HG03066 (cell line): ENCODE data around the gene GARIN5A.

Source experiments
- ATAC-seq: cut with Tn5 transposase; IDR thresholded peaks from one replicate; pipeline ENCODE4 v1.9.1; 2021; ENCODE audit warnings: low read depth; ENCODE audit not compliant: unreplicated experiment

The GARIN5A gene

DNA sequence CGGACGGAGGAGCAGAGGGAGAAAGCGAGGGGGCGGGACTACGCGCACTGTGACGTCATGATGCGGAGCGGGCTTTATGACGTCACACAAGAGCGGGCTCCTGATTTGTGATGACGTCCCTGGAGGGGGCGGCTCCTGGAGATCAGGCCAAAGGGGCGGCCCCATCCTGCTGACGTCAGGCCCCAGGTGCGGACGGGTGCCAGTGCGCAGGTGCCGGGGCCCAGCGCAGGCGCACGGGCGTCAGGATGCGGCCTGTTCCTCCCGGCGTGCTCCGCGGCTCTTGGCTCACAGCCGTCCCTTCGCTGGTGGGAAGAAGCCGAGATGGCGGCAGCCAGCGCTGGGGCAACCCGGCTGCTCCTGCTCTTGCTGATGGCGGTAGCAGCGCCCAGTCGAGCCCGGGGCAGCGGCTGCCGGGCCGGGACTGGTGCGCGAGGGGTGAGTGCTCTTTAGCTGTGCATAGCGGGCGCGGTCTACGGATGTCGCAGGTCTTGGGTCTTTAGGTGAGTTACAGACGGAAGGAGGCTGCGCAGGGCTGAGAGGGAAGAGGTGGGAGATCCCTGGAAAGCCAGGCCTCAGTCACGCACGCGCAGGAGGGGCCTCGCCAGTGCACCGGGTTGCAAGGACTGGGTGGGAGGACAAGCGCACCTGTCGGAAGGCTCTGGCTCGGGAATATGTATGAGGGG is at the start of gene GARIN5A, which contains the start of gene EMC10:
TSS of gene GARIN5A (minus strand) at position 625 of the 683 bp plus-strand sequence. CDS start at position 165, 460 bp downstream.
TSS of gene EMC10 (plus strand) at position 284 of the 683 bp plus-strand sequence. CDS start at position 322, 38 bp downstream.
- ATAC-seq, result peak; percentile 68

DNA sequence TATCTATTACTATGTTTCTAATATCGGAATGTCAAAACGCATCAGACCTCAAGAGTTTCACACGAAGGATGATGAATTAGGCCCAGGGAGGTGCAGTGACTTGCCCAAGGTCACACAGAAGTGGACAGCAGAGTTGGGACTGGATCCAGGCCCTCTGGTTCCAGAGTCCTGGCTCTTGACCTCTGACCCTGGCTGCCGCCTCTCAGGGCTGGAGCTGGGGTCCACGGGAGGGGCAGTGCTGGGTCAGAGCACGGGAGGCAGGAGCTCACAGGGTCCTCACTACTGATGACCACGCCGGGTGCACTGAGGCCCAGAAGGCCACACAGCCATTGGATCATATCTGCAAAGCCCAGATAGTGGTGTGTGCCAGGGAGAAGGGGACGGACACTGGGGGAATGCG is 46.2 kb upstream of the GARIN5A start:
- no peak for ATAC-seq

DNA sequence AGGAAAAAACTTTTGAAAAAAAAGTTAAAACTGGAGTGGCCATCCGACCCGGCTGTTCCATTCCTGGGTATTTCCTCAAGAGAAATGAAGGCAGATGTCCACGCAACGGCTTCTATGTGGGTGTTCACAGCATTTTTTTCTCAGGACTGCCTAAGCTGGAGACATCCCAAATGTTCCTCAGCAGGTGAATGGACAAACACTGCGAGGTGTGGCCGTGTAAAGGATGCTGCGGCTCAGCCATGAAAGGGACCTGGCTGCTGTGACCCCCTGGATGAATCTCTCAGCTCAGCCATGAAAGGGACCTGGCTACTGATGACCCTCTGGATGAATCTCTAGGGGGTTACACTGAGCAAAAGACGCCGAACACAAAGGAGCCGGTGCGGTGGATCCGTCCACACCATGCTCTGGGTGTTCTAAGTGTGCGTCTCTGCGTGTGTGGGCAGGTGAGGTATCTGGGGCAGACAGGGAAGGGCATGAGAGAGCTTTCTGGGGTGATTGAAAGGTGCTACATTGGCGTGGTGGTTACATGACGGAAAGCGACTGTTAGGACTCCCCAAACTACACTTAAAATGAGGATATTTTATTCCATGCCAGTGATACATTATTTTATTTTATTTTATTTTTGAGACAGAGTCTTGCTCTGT is 44.3 kb upstream of the GARIN5A start:
- ATAC-seq, result no peak

DNA sequence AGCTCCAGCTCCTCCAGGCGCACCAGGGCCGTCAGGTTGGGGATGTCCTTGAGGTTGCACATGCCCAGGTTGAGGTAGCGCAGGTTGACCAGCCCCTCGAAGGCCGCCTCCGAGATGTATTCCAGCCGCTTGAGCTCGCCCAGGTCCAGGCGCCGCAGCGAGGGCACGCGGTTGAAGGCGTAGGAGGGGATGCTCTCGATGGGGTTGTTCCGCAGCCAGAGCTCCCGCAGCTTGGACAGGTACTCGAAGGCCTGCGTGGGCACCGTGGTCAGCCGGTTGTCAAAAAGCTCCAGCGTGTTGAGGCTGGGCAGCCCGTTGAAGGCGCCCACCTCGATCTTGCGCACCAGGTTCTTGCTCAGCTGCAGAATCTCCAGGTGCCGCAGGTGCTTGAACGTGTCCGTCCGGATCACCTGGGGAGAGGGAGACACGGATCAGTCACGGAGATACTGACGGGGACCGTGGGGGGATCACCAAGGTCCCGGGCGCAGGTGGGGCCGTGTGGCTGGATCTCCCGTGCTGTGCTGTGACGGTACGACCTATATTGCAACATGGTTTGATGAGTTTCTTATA is 42.4 kb upstream of the GARIN5A start:
- ATAC-seq, result no peak

DNA sequence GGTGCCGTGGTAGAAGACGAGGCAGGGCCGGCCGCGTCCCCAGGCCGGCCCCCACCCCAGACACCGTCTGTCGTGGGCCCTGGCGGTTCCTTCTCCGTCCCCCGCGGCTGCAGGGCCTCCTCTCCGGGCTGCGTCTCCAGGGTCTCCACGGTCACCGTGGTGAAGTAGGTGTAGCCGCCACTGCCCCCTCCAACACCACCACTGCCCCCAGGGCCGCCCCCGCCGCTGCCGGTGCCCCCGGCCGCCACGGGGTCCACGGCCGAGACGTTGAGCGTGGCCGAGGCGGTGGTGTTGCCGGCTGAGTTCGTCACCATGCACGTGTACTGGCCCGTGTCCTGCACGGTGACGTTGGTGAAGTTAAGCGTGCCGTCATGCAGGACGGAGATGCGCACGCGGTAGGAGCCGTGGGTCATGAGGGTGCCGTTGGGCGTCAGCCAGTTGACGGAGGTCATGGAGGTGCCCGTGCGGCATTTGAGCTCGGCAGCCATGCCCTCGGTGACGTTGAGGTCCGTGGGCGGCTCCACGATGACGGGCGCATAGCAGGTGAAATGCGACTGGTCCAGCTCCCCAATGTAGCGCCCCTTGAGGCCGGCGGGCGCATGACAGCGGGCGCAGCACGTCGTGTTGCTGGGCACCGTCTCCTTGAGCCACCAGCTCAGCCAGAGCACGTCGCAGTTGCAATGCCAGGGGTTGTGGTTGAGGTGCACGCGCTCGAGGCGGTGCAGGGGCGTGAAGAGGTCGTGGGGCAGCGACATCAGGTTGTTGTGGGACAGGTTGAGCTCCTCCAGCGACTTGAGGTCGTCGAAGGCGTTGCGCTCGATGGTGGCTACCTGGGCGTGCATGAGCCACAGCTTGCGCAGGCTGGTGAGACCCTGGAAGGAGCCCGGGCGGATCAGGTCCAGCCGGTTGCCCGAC is 41.7 kb upstream of the GARIN5A start:
- ATAC-seq, result no peak

DNA sequence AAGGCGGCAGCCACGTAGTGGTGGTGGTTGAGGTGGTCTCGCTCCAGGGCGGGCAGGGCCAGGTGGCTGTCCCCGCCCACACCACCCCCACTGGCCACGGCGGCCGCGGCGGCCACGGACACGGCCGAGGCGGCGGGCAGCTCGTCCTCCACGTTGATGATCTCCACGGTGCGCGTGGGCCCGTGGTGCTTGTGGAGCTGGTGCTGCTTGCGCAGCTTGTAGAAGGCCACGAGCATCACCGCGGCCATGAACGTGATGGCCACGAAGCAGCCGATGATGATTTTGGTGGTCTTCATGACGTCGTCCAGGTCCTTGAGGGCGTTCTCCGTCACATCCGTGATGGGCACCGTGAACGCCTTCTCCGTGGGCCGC is 41.0 kb upstream of the GARIN5A start:
- no peak for ATAC-seq

DNA sequence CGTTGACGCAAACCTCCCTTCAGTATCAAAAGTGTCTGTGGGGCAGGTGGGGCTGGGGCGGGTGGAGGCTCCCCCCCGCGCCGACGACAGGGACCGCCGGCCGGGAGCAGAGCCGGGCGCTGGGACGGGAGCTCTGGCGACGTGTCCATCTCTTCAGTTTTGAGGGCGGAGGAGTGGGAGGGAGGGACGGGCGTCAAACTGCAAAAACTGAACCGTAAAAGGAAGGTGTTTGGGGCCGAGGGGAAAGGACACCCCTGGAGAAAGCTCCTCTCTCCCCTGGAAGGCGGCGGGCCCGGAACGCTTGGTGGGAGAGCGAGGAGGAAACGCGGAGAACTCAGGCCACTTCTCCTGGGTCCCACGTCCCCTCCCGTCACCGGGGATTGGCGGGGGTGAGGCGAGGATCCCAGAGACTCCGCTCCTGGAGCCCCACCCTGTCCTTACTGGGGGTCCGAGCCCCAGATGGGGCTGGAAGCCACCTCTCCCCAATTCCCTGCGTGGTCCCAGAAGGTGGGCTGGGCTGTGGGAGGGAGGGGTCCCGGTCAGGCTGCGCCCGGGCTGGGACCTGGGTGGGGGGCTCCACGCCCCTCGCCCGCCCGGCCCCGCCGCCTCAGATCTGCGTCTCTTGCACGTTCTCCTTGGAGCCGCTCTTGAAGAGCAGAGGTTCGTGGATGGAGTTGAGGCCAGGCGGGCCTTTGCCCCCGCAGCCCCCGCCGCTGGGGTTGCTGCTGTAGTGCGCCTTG is 40.5 kb upstream of the GARIN5A start:
- ATAC-seq, result no peak

DNA sequence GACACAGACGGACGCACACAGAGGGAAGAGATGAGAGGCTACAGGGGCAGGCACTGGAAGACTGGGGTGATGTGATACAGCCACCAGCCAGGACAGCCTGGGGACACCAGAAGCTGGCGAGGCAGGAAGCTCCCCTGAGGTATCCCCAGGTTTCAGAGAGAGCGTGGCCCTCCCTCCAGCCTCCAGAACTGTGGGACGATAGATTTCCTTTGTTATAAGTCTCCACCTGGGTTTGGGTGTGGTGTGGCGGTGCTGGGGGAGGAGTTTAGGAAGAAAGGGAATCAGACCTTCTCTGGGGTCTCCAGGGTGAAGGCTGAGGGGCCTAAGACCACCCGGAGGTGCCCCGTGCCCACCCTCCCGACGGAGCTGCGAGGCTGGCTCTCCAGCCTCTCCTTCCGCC is 39.8 kb upstream of the GARIN5A start:
- no peak for ATAC-seq

DNA sequence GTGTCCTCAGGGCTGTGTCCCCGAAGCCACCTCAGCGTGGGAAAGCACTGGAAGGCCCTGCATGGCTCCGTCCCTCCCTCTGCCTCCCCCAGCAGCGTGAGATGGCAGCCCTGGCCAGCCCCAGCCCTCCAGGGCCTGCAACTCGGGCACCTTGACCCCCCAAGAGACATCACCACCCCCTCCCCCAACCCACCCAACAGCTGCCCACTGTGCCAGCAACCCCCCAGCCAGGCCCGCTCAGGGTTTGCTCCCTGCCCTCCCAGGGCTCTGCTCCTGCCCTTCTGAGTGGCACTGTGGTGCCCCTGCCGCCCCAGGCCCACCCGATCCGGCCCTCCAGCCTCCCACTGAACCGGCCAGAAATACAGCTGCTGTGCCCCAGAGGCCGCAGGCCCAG is 38.5 kb upstream of the GARIN5A start:
- ATAC-seq, result no peak

DNA sequence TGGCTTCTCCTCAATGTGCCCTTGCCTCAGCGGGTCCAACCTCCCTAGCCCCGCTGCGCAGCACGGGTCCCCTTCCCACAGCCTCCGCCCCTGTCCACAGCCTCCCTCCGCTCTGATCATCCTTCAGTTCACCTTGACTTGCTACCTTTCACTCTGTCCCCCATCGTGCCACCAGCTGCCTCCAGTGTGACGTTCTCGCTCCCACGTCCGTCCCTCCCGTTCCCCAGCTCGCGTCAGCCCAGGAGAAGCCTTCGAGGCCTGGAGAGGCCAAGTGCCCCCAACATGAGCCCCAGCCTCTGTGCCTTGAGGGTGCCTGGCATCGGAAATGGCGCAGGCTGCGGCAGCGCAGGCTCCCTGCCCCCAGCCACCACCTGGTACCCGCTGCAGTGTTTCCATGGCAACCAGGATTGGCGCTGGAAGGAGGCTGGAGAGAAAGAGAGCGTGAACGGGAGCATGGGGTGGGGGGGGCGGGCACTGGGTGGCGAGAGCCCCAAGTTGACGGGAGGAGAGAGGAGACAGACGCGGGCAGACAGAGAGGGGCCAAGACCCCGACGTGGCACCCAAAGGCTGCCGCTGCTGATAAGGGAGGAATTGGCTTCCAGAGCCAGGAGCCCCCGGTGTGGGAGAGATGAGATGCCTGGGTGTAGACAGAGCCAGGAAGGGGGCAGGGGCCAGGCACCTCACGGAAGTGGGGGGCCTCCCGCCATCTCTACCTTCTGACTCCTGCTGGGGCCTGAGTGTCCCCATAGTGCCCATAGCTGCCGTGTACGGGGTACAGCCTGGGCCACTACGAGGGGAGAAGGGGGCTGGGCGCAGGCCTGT is 37.9 kb upstream of the GARIN5A start:
- ATAC-seq, result no peak

DNA sequence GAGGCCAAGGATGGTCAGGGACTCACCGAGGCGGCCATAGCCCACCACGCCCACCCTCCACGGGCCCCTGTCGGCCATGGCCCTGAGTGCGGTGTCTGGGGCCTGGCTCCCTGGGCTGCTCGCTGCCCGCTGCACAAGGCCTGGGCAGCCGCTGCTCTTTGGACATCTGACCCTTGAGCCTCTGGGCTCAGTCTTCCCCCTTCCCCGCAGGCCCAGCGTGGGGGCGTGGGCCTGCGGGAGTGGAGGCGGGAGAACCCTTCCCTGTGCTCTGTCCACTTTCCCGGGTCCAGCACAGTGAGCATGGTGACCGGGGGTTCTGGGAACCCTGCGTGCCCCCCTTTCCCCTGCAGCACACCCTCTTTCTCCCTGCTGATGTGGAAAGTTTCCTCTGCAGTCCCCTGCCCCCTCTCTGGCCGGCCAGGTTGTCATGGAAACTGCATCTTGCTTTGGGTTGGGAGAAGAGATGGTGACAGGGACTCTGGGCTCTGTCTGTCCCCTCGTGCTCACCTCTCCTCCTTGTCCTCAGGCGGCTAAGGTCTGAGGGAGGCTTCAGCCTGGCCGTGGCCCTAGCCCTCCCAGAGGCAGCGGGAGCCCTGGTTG is 37.2 kb upstream of the GARIN5A start, which contains the start of gene ASPDH:
TSS of gene ASPDH (minus strand) at position 168 of the 600 bp plus-strand sequence. CDS start at position 78, 90 bp downstream.
- no peak for ATAC-seq

DNA sequence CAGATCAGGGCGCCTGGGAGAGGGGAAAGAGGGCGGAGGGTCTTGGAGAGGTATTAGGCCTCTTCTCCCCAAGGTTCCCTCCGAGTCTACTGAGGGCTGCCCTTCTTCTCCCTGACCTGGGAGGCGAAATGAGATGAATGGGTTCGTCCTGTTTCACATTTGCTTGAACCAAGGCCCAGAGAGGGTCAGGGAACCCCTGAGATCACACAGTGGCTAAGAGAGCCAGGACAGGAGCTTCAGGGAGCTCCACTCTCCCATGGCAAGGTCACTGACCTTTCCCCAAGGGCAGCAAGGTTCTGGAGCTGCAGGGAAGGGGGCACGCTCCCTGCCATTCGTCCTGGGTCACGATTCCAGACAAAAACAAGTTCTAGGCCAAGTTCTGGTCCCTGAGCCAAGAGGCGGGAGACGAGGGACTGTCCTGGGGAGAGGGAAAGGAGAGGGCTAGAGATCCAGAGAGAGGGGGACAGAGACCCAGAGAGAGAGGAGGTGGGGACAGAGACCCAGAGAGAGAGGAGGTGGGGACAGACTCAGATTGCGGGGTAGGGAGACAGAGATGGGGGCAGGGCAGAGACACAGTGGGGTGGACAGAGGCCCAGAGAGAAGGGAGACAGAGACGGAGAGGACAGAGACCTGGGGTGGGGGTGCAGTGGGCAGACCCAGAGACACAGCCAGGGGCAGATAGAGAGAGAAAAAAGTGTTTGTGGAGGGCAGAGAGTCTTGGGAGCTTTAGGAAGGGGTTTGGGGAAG is 36.5 kb upstream of the GARIN5A start:
- no peak for ATAC-seq

DNA sequence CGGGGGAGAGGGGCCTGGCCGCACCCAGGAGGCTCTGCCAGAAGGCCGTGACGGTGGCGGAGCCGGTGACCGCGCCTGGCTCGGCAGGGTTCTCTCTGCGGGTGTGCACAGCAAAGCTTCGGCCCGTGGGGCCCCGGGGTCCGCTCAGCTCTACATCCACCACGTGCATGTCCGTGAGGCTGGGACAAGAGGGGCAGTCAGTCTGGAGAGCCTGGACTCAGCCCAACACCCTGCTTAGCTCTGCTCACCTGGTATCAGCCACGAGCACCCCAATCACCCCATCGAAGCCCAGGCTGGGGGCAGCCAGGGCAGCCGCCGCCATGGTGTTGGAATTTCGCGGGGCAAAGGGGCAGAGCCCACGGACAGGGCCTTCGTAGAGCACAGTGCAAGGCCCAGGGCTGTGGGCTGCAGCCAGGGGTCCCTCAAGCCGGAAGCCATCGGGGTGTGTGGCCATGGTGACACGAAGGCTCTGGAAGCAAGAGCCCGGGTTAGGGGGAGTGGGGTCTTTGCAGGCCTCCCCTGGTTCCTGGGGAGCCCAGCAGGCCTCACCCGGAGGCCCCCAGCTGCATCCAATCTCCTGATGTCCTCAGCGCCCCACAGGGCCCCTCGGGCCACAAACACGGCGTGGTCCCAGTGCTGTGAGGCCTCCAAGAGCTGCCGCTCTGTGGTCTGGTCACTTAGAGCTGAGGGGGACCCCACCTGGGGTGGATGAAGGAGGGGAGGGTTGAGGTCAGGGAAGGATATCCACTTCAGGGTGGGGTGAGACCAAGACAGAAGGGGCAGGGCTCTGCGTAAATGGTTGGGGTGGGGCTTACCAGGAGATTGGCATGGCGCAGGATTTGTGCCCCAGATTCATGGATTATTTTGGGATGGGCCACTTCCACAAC is 35.7 kb upstream of the GARIN5A start:
- ATAC-seq, result no peak

DNA sequence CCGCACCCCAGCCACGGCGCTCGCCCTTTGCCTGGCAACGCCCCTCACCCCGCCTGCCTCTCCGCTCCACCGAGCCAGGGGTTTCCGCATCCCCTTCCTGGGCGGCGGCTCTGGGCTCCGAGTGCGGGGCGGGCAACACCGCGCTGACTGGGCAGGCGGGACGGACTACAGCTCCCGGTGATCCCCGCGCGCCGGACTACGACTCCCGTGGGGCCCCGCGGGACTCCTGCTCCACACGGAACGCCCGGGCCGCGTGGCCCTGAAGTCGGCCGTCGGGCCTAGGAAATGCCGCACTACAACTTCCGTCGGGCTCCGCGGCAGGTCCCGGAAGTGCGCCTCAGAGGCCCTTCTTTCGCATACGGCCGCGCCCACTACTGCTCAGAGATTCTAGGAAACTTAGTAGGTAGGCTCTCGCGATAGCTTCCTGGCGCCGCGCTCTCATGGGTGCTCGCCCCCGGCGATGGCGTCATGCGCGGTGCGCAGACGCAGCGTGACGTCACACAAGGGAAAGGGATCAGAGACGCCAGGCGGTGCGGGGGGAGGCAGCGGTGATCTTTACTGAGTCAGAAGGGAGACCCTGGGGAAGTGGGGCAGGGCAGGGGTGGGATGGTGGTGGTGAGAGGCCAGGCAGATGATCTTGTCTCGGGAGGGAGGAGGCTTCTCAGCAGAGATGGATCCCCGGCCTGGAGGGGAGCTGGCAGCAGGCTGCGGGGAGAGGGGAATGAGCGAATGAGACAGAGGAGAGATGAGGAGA is 34.6 kb upstream of the GARIN5A start, which contains the start of gene JOSD2:
TSS of gene JOSD2 (minus strand) at position 123 of the 754 bp plus-strand sequence. CDS start 760 bp downstream, outside the sequence.
- peak; percentile 86 for ATAC-seq

DNA sequence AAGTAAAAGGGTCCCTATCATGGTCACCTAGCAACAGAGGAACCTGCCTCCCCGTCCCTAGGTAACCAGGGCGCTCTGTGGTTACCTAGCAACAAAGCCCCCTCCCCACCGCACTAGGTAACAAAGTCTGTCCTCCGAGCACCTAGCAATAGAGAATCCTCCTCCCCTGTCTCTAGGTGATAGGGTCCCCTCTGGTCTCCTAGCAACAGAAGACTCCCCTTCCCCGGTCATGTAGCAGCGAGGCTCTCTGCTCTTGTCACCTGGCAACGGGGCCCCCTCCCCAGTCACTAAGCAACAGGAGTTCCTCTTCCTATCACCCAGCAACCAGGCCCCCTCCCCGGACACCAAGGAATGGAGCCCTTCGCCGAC is 34.0 kb upstream of the GARIN5A start:
- no peak for ATAC-seq

DNA sequence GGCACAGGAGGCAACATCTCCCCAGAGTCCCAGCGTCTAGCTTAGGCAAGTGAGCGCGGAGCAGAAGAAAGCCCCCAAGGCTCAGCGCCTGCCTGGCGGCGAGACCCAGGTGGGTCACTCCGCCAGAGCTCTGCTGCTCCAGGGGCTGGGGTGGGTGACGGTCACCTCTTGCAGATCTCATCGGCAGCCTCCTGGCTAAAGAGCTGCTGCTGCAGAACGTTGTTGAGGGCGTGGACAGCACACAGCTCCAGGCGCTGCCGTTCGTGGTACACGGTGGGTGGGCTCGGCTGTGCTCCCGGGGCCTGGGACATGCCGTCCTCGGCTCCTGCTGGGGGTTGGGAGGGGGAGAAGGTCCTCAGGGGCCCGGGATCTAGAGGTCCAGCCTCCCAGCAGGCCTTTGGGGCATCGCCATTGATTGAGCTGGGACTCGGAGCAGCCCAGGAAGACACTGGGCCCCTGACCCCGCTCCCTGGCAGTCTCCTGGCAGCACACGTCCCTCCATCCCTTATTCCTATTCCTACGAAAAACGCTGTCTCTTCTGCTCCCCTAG is 33.5 kb upstream of the GARIN5A start:
- no peak for ATAC-seq
